ENCODE measurements around the gene BMF. TPM values are rescaled to one million over a fixed set of nuclear protein-coding genes. Genes with fewer than 3 reads are reported as not detected.

BMF gene
- total and polyA plus RNA-seq, 2 of the 4 experiments (the other 2 are of a cell fraction): 2.4 to 2.9 TPM

DNA sequence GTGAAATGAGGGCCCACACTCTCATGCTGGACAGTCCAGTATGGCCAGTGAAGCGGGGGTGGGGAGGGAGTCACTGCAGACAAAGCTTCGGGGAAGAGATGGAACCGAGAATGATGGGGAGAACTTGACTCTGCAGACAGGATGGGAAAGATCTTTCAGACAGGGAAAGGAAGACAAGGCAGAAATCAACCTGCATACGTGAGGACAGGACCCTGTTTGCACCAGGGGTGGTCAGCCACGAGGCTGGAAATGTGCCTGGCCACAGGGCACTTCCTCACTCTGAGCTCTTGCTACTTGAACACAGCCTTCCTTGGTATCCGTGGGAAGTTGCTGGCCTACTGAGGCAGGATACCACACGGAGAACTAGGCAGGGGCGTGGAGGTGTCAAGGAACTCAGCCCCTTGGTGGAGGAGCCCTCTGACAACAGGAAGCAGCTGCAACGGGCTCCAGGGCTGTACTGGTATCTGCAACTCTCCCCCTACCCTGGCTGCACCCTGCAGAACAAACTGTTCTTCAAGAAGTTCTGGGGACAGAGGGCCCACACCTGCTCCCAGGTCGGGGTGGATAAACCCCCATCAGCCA, 60.4 kb downstream of the BMF start:
- WGBS, 2 experiments (ENCODE audit: extremely low coverage in 2 of 2, insufficient read length in 1 of 2): 86% methylated on average over 3 of the region's 10 CpGs; no CpG with 5 or more reads in 1 of the 2 experiments
- POLR2A ChIA-PET (ENCODE audit: unreplicated experiment): no interaction called here
- peak overlapping the region; percentile 49; the same call in 2 of the 3 replicates for H2BK15ac ChIP-seq (ENCODE audit: low read depth, low read length)
- no peak overlapping the region for H3K4me2 ChIP-seq (ENCODE audit: low read depth, low read length)
- no peak overlapping the region; the same call in 1 of the 2 replicates for H3K27ac ChIP-seq (ENCODE audit: insufficient read depth, low read length)
- CTCF ChIA-PET: interaction anchor here (0.6 to 5.2 kb wide), 6 partner anchors 9 to 1229 kb away, joined by 3 to 26 read pairs (median 4); partner anchors contain the start of gene SRP14
- DNase-seq (no peak), ATAC-seq (ENCODE audit: low read depth) (no peak)
- no peaks in the 10 kb centered on the region for H3K9me3 ChIP-seq (ENCODE audit: control insufficient read depth, insufficient read depth, low read length)
- peak overlapping the region; percentile 92 for H2BK120ac ChIP-seq (ENCODE audit: low read depth, low read length)
- peak overlapping the region; percentile 96 for H3K4ac ChIP-seq (ENCODE audit: low read depth, low read length)
- H3K23ac ChIP-seq (ENCODE audit: low read depth, low read length): peak overlapping the region; percentile 93
- peak overlapping the region; percentile 80 for H2BK20ac ChIP-seq (ENCODE audit: low read depth, low read length)
- H3K9me1 ChIP-seq (ENCODE audit: insufficient read depth, low read length): peaks cover 26% of the 10 kb centered on the region
- peaks cover 19% of the 10 kb centered on the region for H3K4me1 ChIP-seq (ENCODE audit: control insufficient read depth, insufficient read depth, low read length)
- BruUV-seq (replicated peaks): no TSS peak
- peak overlapping the region; percentile 89 for H2AK5ac ChIP-seq (ENCODE audit: low read depth, low read length)
- H2AK9ac ChIP-seq (replicated peaks; ENCODE audit: low read depth, low read length, poor library complexity): peak overlapping the region; percentile 75
- H3K14ac ChIP-seq (replicated peaks; ENCODE audit: low read depth, low read length): peak overlapping the region; percentile 88
- H3K9ac ChIP-seq (ENCODE audit: low read depth, low read length): no peak overlapping the region
- H4K91ac ChIP-seq (ENCODE audit: insufficient read depth, low read depth, low read length): peak overlapping the region; percentile 83
- intact Hi-C loops (cut with micrococcal nuclease): loop anchor here (5.0 kb wide), 1 partner anchor 114 kb away; the partner anchor contains the start of gene BUB1B
- no peaks in the 10 kb centered on the region for H3K36me3 ChIP-seq (ENCODE audit: control insufficient read depth, insufficient read depth, low read length)
- peak overlapping the region; percentile 12; the same call in 1 of the 2 replicates for H3K18ac ChIP-seq (ENCODE audit: low read depth, low read length)
- in situ Hi-C loops (cut with MboI; ENCODE audit: low sequenced_read_pairs): loop anchor here (5.0 to 10.0 kb wide), 3 partner anchors 119 to 376 kb away; no protein-coding TSS in a partner anchor
- peak overlapping the region; percentile 29; the same call in 1 of the 2 replicates for H4K5ac ChIP-seq (ENCODE audit: low read depth, low read length)
- peak overlapping the region; percentile 42 for H2BK5ac ChIP-seq (ENCODE audit: low read depth, low read length, poor library complexity, severe bottlenecking)
- peak overlapping the region; percentile 30 to 83; a peak in 3 of 4 replicates for H4K8ac ChIP-seq (ENCODE audit: low read depth in 2 of 2, low read length in 2 of 2)
- peak overlapping the region; percentile 83 for H2AFZ ChIP-seq (replicated peaks; ENCODE audit: low read length, poor library complexity)
- H3K56ac ChIP-seq (ENCODE audit: extremely low read depth, insufficient read depth, low read length): no peak overlapping the region
- H3K4me3 ChIP-seq (ENCODE audit: insufficient read depth, low read depth, low read length): no peak overlapping the region
- dilution Hi-C loops (cut with HindIII; ENCODE audit: low sequenced_read_pairs, unreplicated experiment): no loop called here
- TF ChIP-seq CHD1 (IDR thresholded peaks at IDR 0.05; ENCODE audit: low read depth, low read length) (no peak), SMC3 (IDR thresholded peaks at IDR 0.05; ENCODE audit: low read depth, low read length) (no peak), RFX5 (IDR thresholded peaks at IDR 0.05; ENCODE audit: low read depth, low read length) (no peak), BHLHE40 (IDR thresholded peaks at IDR 0.05; ENCODE audit: low read depth, low read length) (no peak), RAD21 (IDR thresholded peaks at IDR 0.05; ENCODE audit: low read length) (no peak), MXI1 (IDR thresholded peaks at IDR 0.05; ENCODE audit: borderline replicate concordance, low read depth, low read length) (no peak)
- peaks cover 0 to 30% of the 10 kb centered on the region in 2 experiments; a peak in 3 of 4 replicates for H3K79me1 ChIP-seq (ENCODE audit: low read depth in 1 of 2, low read length in 2 of 2)
- H3K27me3 ChIP-seq (ENCODE audit: control insufficient read depth, insufficient read depth, low read length): no peaks in the 10 kb centered on the region
- no peaks in the 10 kb centered on the region for H4K20me1 ChIP-seq (ENCODE audit: insufficient read depth, low read length)
